Measurements from ENCODE around the gene PRPF6.

The PRPF6 gene

GRCh38 chr20:64041040-64041780, 60.3 kb downstream of the PRPF6 start:
- in situ Hi-C loops (cut with HindIII; ENCODE audit: low sequenced_read_pairs): no loop called here
- TF ChIP-seq CTCF (IDR thresholded peaks at IDR 0.05; ENCODE audit: low read depth, low read length, missing control alignments): no peak
- no peak overlapping the region for H3K4me3 ChIP-seq (ENCODE audit: low read depth, low read length)
- no peak for DNase-seq (ENCODE audit: low read depth)

- TF ChIP-seq CTCF (IDR thresholded peaks at IDR 0.05; ENCODE audit: low read depth, low read length, missing control alignments): no peak
- no peak overlapping the region for H3K4me3 ChIP-seq (ENCODE audit: low read depth, low read length)
- DNase-seq (ENCODE audit: low read depth): no peak
- in situ Hi-C loops (cut with HindIII; ENCODE audit: low sequenced_read_pairs): no loop called here
These were observed 60.8 kb downstream of the PRPF6 start for GRCh38 chr20:64041781-64042053.

GRCh38 chr20:64042054-64042781, 61.3 kb downstream of the PRPF6 start:
- in situ Hi-C loops (cut with HindIII; ENCODE audit: low sequenced_read_pairs): no loop called here
- peak overlapping the region; percentile 19 for H3K4me3 ChIP-seq (ENCODE audit: low read depth, low read length)
- DNase-seq (ENCODE audit: low read depth): no peak

GRCh38 chr20:64043768-64044167, 62.8 kb downstream of the PRPF6 start:
- no peak for DNase-seq (ENCODE audit: low read depth)
- no peak for TF ChIP-seq CTCF (IDR thresholded peaks at IDR 0.05; ENCODE audit: low read depth, low read length, missing control alignments)
- in situ Hi-C loops (cut with HindIII; ENCODE audit: low sequenced_read_pairs): no loop called here
- H3K4me3 ChIP-seq (ENCODE audit: low read depth, low read length): no peak overlapping the region

More at GRCh38 chr20:64042054-64042781, 61.3 kb downstream of the PRPF6 start:
- TF ChIP-seq CTCF (IDR thresholded peaks at IDR 0.05; ENCODE audit: low read depth, low read length, missing control alignments): no peak

- no peak overlapping the region for H3K4me3 ChIP-seq (ENCODE audit: low read depth, low read length)
- in situ Hi-C loops (cut with HindIII; ENCODE audit: low sequenced_read_pairs): no loop called here
- no peak for DNase-seq (ENCODE audit: low read depth)
- TF ChIP-seq CTCF (IDR thresholded peaks at IDR 0.05; ENCODE audit: low read depth, low read length, missing control alignments): no peak
These were observed 63.7 kb downstream of the PRPF6 start for GRCh38 chr20:64044484-64045247.

- no peak for DNase-seq (ENCODE audit: low read depth)
- no peak for TF ChIP-seq CTCF (IDR thresholded peaks at IDR 0.05; ENCODE audit: low read depth, low read length, missing control alignments)
- in situ Hi-C loops (cut with HindIII; ENCODE audit: low sequenced_read_pairs): no loop called here
- no peak overlapping the region for H3K4me3 ChIP-seq (ENCODE audit: low read depth, low read length)
These were observed 64.5 kb downstream of the PRPF6 start for GRCh38 chr20:64045346-64046011.
